Calu3 (cell line): Measurements from ENCODE around the gene TRIM75. TPM values are rescaled to one million over a fixed set of nuclear protein-coding genes. Genes with fewer than 3 reads are reported as not detected.

Experiments used
- BruUV-seq: library from RNA; stranded (reverse); fragments of 400-500 nt; replicated peaks from 2 replicates; lab custom pipeline; 2021; lab: Mats Ljungman, UMichigan
- CTCF ChIA-PET: fragments of 300-600 bp; sonication (Branson Sonifier 250); formaldehyde crosslinking; loops from one replicate; lab custom pipeline; 2022; ENCODE audit warnings: antibody characterized with exemption; lab: Charles Lee
- DNase-seq: peaks from one replicate; pipeline ENCODE4 v3.0.0; 2022
- H3K27ac Mint-ChIP-seq: one replicate; pipeline ENCODE4 v1.8.0; 2022; ENCODE audit warnings: mixed read lengths; ENCODE audit not compliant: unreplicated experiment
- H3K27me3 Mint-ChIP-seq: one replicate; pipeline ENCODE4 v1.8.0; 2022; ENCODE audit warnings: mixed read lengths; ENCODE audit not compliant: unreplicated experiment
- H3K36me3 Mint-ChIP-seq: one replicate; pipeline ENCODE4 v1.8.0; 2022; ENCODE audit warnings: mild to moderate bottlenecking, moderate library complexity, mixed read lengths; ENCODE audit not compliant: insufficient read depth, unreplicated experiment
- H3K4me1 Mint-ChIP-seq: one replicate; pipeline ENCODE4 v1.8.0; 2022; ENCODE audit warnings: mild to moderate bottlenecking, low read depth, mixed read lengths; ENCODE audit not compliant: unreplicated experiment
- H3K4me3 Mint-ChIP-seq: one replicate; pipeline ENCODE4 v1.8.0; 2022; ENCODE audit warnings: mild to moderate bottlenecking, low read depth, moderate library complexity, mixed read lengths; ENCODE audit not compliant: unreplicated experiment
- H3K9me3 Mint-ChIP-seq: one replicate; pipeline ENCODE4 v1.8.0; 2022; ENCODE audit warnings: low read depth, mixed read lengths; ENCODE audit not compliant: unreplicated experiment
- CTCF ChIP-seq: fragments of 200-600 bp; IDR thresholded peaks from one replicate; pipeline ENCODE4 v1.8.0; 2022; ENCODE audit warnings: antibody characterized with exemption; ENCODE audit not compliant: unreplicated experiment
- intact Hi-C: fragments of 100-400 bp; cut with micrococcal nuclease; formaldehyde crosslinking; loops from one replicate; pipeline ENCODE4 v1.10.0; 2022; ENCODE audit not compliant: unreplicated experiment
- total RNA-seq: library from RNA; stranded (reverse); gene quantifications from 2 replicates; pipeline ENCODE4 v1.2.3, GENCODE V29; 2022

TRIM75 gene
- total RNA-seq, 1 experiment from 2014 or later: not detected

DNA sequence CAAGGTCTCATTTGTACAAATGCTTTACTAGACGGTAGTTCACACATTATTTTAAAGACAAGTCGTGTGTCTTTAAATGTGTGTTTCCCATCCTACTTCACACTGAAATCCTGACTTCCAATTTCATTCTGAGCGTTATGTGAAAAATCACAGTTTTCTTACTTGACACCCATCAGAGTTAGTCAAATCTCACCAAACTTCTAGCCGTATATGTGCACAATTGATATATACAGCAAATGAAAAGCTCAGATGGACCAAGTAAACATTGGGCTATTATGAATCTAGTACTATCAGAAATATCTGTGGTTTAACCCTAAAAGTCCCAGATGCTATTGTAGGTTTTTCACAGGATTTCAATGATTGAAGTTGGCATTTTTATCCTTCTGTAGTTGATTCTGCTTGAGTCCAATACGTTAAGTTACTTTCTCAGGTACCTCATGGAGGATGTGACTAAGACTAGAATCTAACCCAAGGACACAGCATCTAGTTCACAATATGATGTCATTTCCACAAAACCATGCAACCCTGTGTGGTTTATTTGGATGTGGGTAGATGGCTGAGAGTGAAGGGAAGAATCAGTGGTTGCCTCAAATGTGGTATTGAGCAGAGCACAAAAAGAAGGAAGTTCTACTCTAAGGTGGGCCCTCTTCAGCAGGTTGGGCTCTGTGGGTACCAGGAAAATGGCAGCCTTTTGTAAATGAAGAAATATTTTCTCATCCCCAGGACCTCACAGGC is 44.0 kb upstream of the TRIM75 start:
- TF ChIP-seq CTCF: no peak
- H3K27me3 Mint-ChIP-seq: no peaks in the 10 kb centered on the region
- no peaks in the 10 kb centered on the region for H3K9me3 Mint-ChIP-seq
- no peak overlapping the region for H3K27ac Mint-ChIP-seq
- DNase-seq: no peak
- BruUV-seq: no TSS peak
- H3K4me1 Mint-ChIP-seq: no peaks in the 10 kb centered on the region
- intact Hi-C loops: no loop called here
- CTCF ChIA-PET: no interaction called here
- H3K36me3 Mint-ChIP-seq: no peaks in the 10 kb centered on the region
- no peak overlapping the region for H3K4me3 Mint-ChIP-seq

- no peaks in the 10 kb centered on the region for H3K4me1 Mint-ChIP-seq
- H3K4me3 Mint-ChIP-seq: no peak overlapping the region
- H3K36me3 Mint-ChIP-seq: no peaks in the 10 kb centered on the region
- intact Hi-C loops: no loop called here
- H3K27ac Mint-ChIP-seq: no peak overlapping the region
- DNase-seq: no peak
- no peaks in the 10 kb centered on the region for H3K27me3 Mint-ChIP-seq
- no TSS peak for BruUV-seq
- CTCF ChIA-PET: no interaction called here
- H3K9me3 Mint-ChIP-seq: no peaks in the 10 kb centered on the region
- TF ChIP-seq CTCF: no peak
Measured at GRCh38 chr4:165010487-165010886, 43.2 kb upstream of the TRIM75 start.

DNA sequence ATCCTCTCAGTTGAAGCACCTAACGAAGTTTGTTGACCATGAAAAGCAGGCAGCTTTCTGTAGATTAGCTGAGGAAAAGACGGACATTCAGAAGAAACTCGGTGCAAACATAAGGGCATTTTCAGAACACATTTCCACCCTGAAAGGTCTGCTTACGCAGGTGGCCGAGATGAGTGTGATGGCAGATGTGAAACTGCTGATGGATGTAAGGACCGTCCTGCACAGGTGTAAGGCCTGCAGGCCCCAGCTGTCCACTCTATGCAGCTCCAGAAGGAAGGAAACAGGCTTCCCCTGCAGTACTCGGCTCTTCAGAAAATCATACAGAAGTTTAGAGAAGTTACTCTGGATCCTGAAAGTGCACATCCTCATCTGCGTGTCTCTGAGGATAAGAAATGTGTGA is 42.7 kb upstream of the TRIM75 start:
- no peaks in the 10 kb centered on the region for H3K27me3 Mint-ChIP-seq
- BruUV-seq: no TSS peak
- intact Hi-C loops: no loop called here
- no peak overlapping the region for H3K4me3 Mint-ChIP-seq
- CTCF ChIA-PET: no interaction called here
- no peaks in the 10 kb centered on the region for H3K36me3 Mint-ChIP-seq
- no peaks in the 10 kb centered on the region for H3K4me1 Mint-ChIP-seq
- TF ChIP-seq CTCF: no peak
- no peaks in the 10 kb centered on the region for H3K9me3 Mint-ChIP-seq
- DNase-seq: no peak
- H3K27ac Mint-ChIP-seq: no peak overlapping the region

- intact Hi-C loops: no loop called here
- H3K4me1 Mint-ChIP-seq: no peaks in the 10 kb centered on the region
- TF ChIP-seq CTCF: no peak
Measured at GRCh38 chr4:165011403-165011802, 42.3 kb upstream of the TRIM75 start.

More at GRCh38 chr4:165011403-165011802, 42.3 kb upstream of the TRIM75 start:
- CTCF ChIA-PET: no interaction called here
- no peak overlapping the region for H3K27ac Mint-ChIP-seq
- no TSS peak for BruUV-seq
- DNase-seq: no peak
- no peak overlapping the region for H3K4me3 Mint-ChIP-seq
- no peaks in the 10 kb centered on the region for H3K36me3 Mint-ChIP-seq
- H3K27me3 Mint-ChIP-seq: no peaks in the 10 kb centered on the region
- H3K9me3 Mint-ChIP-seq: no peaks in the 10 kb centered on the region
